GM12878 (cell line): ENCODE data around the gene ERO1B. TPM values are rescaled to one million over a fixed set of nuclear protein-coding genes. Genes with fewer than 3 reads are reported as not detected.

Source experiments
- ATF3 ChIP-seq: IDR thresholded peaks from 2 replicates; pipeline ENCODE4 v1.6.1; 2011; ENCODE audit warnings: low read depth, mild to moderate bottlenecking, low read length, moderate library complexity, borderline replicate concordance; ENCODE audit errors: extremely low read depth
- BMI1 ChIP-seq: fragments of 450-650 bp; IDR thresholded peaks from 2 replicates; pipeline ENCODE4 v1.6.1; 2016; ENCODE audit warnings: mild to moderate bottlenecking, moderate library complexity, borderline replicate concordance
- CBFB ChIP-seq: IDR thresholded peaks from 2 replicates; pipeline ENCODE4 v1.6.1; 2016; ENCODE audit warnings: antibody characterized with exemption, low read depth
- CEBPZ ChIP-seq: fragments of 150-350 bp; IDR thresholded peaks from 2 replicates; pipeline ENCODE4 v1.6.1; 2016; ENCODE audit warnings: low read depth, low read length
- CHD4 ChIP-seq: fragments of 200-600 bp; sonication (generic); IDR thresholded peaks from 2 replicates; pipeline ENCODE4 v1.6.1; 2016; ENCODE audit warnings: mild to moderate bottlenecking
- E4F1 ChIP-seq: fragments of 450-650 bp; IDR thresholded peaks from 2 replicates; pipeline ENCODE4 v1.6.1; 2018; ENCODE audit warnings: borderline replicate concordance, mild to moderate bottlenecking; ENCODE audit not compliant: partially characterized antibody
- EGR1 ChIP-seq, 2 experiments: IDR thresholded peaks; 1 replicate in 1 of 2; 2 replicates in 1 of 2; pipeline ENCODE4 v1.6.1; 2011 to 2012; ENCODE audit warnings: low read depth in 2 of 2, low read length in 2 of 2, borderline replicate concordance in 1 of 2, mild to moderate bottlenecking in 1 of 2, moderate library complexity in 1 of 2
- GATAD2B ChIP-seq: fragments of 450-650 bp; conservative IDR thresholded peaks from 2 replicates; pipeline ENCODE4 v1.6.1; 2017; ENCODE audit warnings: low read depth, mild to moderate bottlenecking, moderate library complexity
- MTA2 ChIP-seq: fragments of 450-650 bp; IDR thresholded peaks from 2 replicates; pipeline ENCODE4 v1.6.1; 2016; ENCODE audit warnings: low read depth, mild to moderate bottlenecking, moderate library complexity
- NKRF ChIP-seq: fragments of 450-650 bp; conservative IDR thresholded peaks from 2 replicates; pipeline ENCODE4 v1.6.1; 2017; ENCODE audit warnings: mild to moderate bottlenecking, moderate library complexity
- NR2F1 ChIP-seq: fragments of 450-650 bp; conservative IDR thresholded peaks from 2 replicates; pipeline ENCODE4 v1.6.1; 2017; ENCODE audit warnings: mild to moderate bottlenecking
- RUNX3 ChIP-seq: IDR thresholded peaks from 2 replicates; pipeline ENCODE4 v1.6.1; 2012; ENCODE audit warnings: low read length, inconsistent platforms
- SREBF1 ChIP-seq: IDR thresholded peaks from 2 replicates; pipeline ENCODE4 v1.6.1; 2012; ENCODE audit warnings: mild to moderate bottlenecking, low read length
- SRF ChIP-seq, 2 experiments: IDR thresholded peaks; 2 replicates each; pipeline ENCODE4 v1.6.1; 2011; ENCODE audit warnings: low read depth in 2 of 2, low read length in 2 of 2, mild to moderate bottlenecking in 1 of 2, moderate library complexity in 1 of 2
- TCF12 ChIP-seq: IDR thresholded peaks from 2 replicates; pipeline ENCODE4 v1.6.1; 2011; ENCODE audit warnings: low read depth, mild to moderate bottlenecking, low read length
- ZBTB40 ChIP-seq: fragments of 450-650 bp; IDR thresholded peaks from 2 replicates; pipeline ENCODE4 v1.6.1; 2016; ENCODE audit warnings: mild to moderate bottlenecking, moderate library complexity, borderline replicate concordance
- polyA plus RNA-seq, 11 experiments: library from polyadenylated mRNA; depleted of rRNA in 4 of 11; unstranded in 6 of 11; stranded (reverse) in 5 of 11; fragments of >200 nt; fragmentation: Nextera tagmentation in 4 of 11; fragmentation: Illumina TruSeq in 1 of 11; extraction: Ambion mirVana in 4 of 11; extraction: Trizol in 1 of 11; gene quantifications; 1 replicate in 1 of 11; 2 replicates in 10 of 11; pipeline versions ENCODE4 v1.2.1 to v1.2.3, GENCODE V29; 2011 to 2016; ENCODE audit warnings: inconsistent platforms in 2 of 11, missing spikeins in 2 of 11, low read depth in 1 of 11
- total RNA-seq, 4 experiments: library from RNA; depleted of rRNA in 3 of 4; stranded (reverse); fragments of >200 nt in 3 of 4; fragmentation: Illumina TruSeq in 1 of 4; extraction: Trizol in 1 of 4; gene quantifications; 2 replicates each; pipeline versions ENCODE4 v1.2.1 to v1.2.3, GENCODE V29; 2013 to 2021

ERO1B gene
- total and polyA plus RNA-seq, 10 of the 15 experiments (the other 5 are each of a cell fraction or from before 2014, with no cell fraction given) = 9.0 to 30.9 (median 23.0) TPM

- 0 out of 2 replicates have a peak, but pooled peaks have one; percentile 3 for TF ChIP-seq ATF3
- peak; percentile 97 for TF ChIP-seq RUNX3
- TF ChIP-seq CBFB = peak; percentile 78
- TF ChIP-seq GATAD2B = 0 out of 2 replicates have a peak, but pooled peaks have one; percentile 41
- TF ChIP-seq SRF (IDR thresholded peaks at IDR 0.05; ENCODE audit: low read depth in 2 of 2, low read length in 2 of 2) = 0 out of 4 replicates have a peak, but pooled peaks of 1 of the 2 experiments have one; percentile 57
- TF ChIP-seq SREBF1 = peak; percentile 34; the same call in 1 of the 2 replicates
- no peak for TF ChIP-seq E4F1
- TF ChIP-seq ZBTB40 = no peak
- TF ChIP-seq EGR1 (IDR thresholded peaks at IDR 0.05; ENCODE audit: borderline replicate concordance in 1 of 2, low read depth in 2 of 2, low read length in 2 of 2) = 0 out of 3 replicates have a peak, but pooled peaks of 1 of the 2 experiments have one; percentile 49
- TF ChIP-seq MTA2 = peak; percentile 85
- peak; percentile 64; the same call in 1 of the 2 replicates for TF ChIP-seq TCF12
- no peak for TF ChIP-seq CEBPZ
- TF ChIP-seq CHD4 = no peak
- TF ChIP-seq NKRF = no peak; the same call in 1 of the 2 replicates
- peak; percentile 27; the same call in 1 of the 2 replicates for TF ChIP-seq BMI1
- TF ChIP-seq NR2F1 = peak; percentile 42; the same call in 1 of the 2 replicates
Measured at GRCh38 chr1:236284291-236284721, 2.5 kb upstream of the ERO1B start (continued).
